ENCODE results near the gene FOXO1. TPM values are rescaled to one million over a fixed set of nuclear protein-coding genes. Genes with fewer than 3 reads are reported as not detected.

Gene FOXO1
- total RNA-seq, 2 experiments from 2014 or later, result 29.2 to 42.1 TPM

DNA sequence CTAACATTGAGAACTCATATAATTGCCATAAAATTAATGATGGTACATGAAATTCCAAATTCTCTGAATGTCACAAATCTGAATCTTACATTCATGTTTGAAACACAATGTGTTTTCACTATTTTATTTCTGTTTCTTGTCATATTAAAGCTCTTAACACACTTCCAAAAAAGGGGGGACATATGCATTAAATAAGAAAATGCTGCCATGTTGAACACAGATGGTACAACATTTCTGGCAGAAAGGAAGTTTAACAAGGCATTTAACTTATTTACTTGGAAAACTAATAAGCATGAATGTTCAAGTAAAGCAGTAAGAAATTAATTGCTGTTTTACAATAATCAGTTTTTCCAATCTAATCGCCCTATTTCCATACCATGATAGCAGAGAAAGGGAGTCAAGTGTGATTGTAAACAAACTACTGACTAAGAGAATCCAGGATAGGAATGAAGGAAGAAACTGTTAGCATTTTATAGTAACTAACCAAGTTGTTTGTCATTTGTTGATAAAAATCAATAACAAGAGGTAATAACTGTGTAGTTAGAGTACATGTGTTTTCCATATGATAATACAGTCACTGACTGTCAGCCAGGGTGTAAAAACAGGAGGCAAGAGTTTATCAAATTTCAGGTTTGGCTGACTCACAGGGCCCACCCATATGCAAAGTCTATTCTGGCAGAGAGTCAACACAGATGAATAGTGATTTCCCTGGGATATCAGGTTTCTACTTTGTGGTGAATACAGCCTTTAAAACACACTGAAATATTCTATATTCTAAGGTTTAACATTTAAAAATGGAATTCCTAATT is 5.7 kb upstream of the FOXO1 start:
- no TSS peak for BruUV-seq (replicated peaks)
- TF ChIP-seq, protein P1, sequence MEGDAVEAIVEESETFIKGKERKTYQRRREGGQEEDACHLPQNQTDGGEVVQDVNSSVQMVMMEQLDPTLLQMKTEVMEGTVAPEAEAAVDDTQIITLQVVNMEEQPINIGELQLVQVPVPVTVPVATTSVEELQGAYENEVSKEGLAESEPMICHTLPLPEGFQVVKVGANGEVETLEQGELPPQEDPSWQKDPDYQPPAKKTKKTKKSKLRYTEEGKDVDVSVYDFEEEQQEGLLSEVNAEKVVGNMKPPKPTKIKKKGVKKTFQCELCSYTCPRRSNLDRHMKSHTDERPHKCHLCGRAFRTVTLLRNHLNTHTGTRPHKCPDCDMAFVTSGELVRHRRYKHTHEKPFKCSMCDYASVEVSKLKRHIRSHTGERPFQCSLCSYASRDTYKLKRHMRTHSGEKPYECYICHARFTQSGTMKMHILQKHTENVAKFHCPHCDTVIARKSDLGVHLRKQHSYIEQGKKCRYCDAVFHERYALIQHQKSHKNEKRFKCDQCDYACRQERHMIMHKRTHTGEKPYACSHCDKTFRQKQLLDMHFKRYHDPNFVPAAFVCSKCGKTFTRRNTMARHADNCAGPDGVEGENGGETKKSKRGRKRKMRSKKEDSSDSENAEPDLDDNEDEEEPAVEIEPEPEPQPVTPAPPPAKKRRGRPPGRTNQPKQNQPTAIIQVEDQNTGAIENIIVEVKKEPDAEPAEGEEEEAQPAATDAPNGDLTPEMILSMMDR (conservative IDR thresholded peaks at IDR 0.05; ENCODE audit: low read length), result no peak
- no peak for TF ChIP-seq EZH2phosphoT487 (IDR thresholded peaks at IDR 0.05; ENCODE audit: borderline replicate concordance, low read depth, low read length)
- CTCF ChIA-PET (ENCODE audit: unreplicated experiment), result interaction anchor here (1.1 kb wide), 1 partner anchor 10 kb away, joined by 4 read pairs; no protein-coding TSS in a partner anchor
- Histone ChIP-seq H3K27ac (ENCODE audit: low read depth, low read length, poor library complexity, severe bottlenecking) (no peak overlapping the region), H2AFZ (ENCODE audit: low read length) (peak overlapping the region; percentile 6; the same call in 1 of the 2 replicates), H3K4me3 (ENCODE audit: low read depth, low read length, poor library complexity, severe bottlenecking) (no peak overlapping the region), H3K9me3 (ENCODE audit: low read length) (no peaks in the 10 kb centered on the region), H3K4me1 (ENCODE audit: insufficient read depth, low read length, poor library complexity, severe bottlenecking) (peaks cover 34% of the 10 kb centered on the region), H3K9me2 (ENCODE audit: insufficient read depth, low read length) (no peaks in the 10 kb centered on the region), H4K20me1 (ENCODE audit: insufficient read depth, low read length) (no peaks in the 10 kb centered on the region), H3K4me2 (ENCODE audit: low read length) (peak overlapping the region; percentile 13), H3K79me2 (ENCODE audit: insufficient read depth, low read depth, low read length) (peaks cover 8% of the 10 kb centered on the region; the same call in 1 of the 2 replicates), H3K36me3 (ENCODE audit: insufficient read depth, low read length) (no peaks in the 10 kb centered on the region)
- POLR2A ChIA-PET, result interaction anchor here (0.6 to 2.3 kb wide), 12 partner anchors 9 to 986 kb away, joined by 3 to 6 read pairs (median 4); no protein-coding TSS in a partner anchor
- intact Hi-C loops (cut with micrococcal nuclease; ENCODE audit: unreplicated experiment), result no loop called here
- no peak for DNase-seq (ENCODE audit: low spot score)

DNA sequence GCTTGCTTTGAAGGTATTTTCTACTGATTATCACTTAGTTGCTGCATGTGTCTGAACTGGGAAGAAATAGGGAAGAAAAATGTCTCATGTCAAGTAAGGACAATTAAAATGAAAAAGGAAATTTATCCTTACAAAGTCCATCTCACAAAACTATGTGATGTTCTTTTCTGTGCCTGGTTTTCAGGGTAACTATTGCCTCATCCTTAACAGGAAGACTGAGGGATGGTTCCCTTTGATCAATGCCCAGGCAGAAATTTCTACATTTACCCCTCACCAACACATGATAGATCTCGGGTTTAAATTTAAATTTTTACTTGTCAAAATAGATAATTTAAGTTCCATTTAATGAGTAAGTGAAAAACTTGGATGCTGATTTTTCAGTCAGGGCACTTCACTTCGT is 3.9 kb upstream of the FOXO1 start:
- BruUV-seq (replicated peaks), result no TSS peak
- TF ChIP-seq, protein P1 (conservative IDR thresholded peaks at IDR 0.05; ENCODE audit: low read length), result no peak
- TF ChIP-seq EZH2phosphoT487 (IDR thresholded peaks at IDR 0.05; ENCODE audit: borderline replicate concordance, low read depth, low read length), result no peak
- Histone ChIP-seq H3K9me2 (ENCODE audit: insufficient read depth, low read length) (no peaks in the 10 kb centered on the region), H3K36me3 (ENCODE audit: insufficient read depth, low read length) (peaks cover 2% of the 10 kb centered on the region; the same call in 1 of the 2 replicates), H3K4me1 (ENCODE audit: insufficient read depth, low read length, poor library complexity, severe bottlenecking) (peaks cover 34% of the 10 kb centered on the region), H3K27ac (ENCODE audit: low read depth, low read length, poor library complexity, severe bottlenecking) (no peak overlapping the region), H3K4me2 (ENCODE audit: low read length) (no peak overlapping the region), H4K20me1 (ENCODE audit: insufficient read depth, low read length) (no peaks in the 10 kb centered on the region), H2AFZ (ENCODE audit: low read length) (no peak overlapping the region), H3K4me3 (ENCODE audit: low read depth, low read length, poor library complexity, severe bottlenecking) (no peak overlapping the region), H3K9me3 (ENCODE audit: low read length) (no peaks in the 10 kb centered on the region), H3K79me2 (ENCODE audit: insufficient read depth, low read depth, low read length) (peaks cover 18% of the 10 kb centered on the region; the same call in 1 of the 2 replicates)
- intact Hi-C loops (cut with micrococcal nuclease; ENCODE audit: unreplicated experiment), result no loop called here
- DNase-seq (ENCODE audit: low spot score), result no peak
- CTCF ChIA-PET (ENCODE audit: unreplicated experiment), result interaction anchor here (2.9 kb wide), 1 partner anchor 11 kb away, joined by 26 read pairs; no protein-coding TSS in a partner anchor
- POLR2A ChIA-PET, result interaction anchor here (0.6 to 1.2 kb wide), 4 partner anchors 12 to 480 kb away, joined by 3 to 4 read pairs (median 3); no protein-coding TSS in a partner anchor
